ENCODE results near the gene PSENEN.

- TF ChIP-seq CTCF (IDR thresholded peaks at IDR 0.05) (no peak), POLR2AphosphoS5 (IDR thresholded peaks at IDR 0.05) (no peak), POLR2A (IDR thresholded peaks at IDR 0.05) (no peak), EP300 (IDR thresholded peaks at IDR 0.05) (no peak)
Observed at GRCh38 chr19:35781650-35782049, 36.2 kb downstream of the PSENEN start.
